ENCODE measurements around the gene MACF1.

Gene MACF1

DNA sequence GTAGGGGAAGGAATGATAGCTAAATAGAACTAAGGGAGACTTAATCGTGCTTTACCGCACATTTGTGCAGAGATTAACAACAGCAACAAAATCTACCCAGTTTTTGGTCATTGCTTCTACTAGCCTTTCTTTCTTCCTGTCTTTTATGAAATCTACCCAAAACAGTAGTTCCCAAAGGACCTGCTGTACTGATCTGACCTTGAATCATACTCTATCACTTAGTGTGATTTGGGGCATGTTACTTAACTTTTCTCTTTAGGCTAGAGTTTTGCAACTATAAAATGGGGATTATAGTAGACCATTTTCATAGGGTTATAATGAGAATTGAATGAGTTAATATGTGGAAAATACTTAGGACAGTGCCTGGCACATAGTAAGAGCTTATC, 30.5 kb upstream of the MACF1 start:
- H3K4me1 ChIP-seq (ENCODE audit: low read length), result no peaks in the 10 kb centered on the region
- H3K4me3 ChIP-seq (ENCODE audit: low read length), result no peak overlapping the region
- TF ChIP-seq, protein P1, sequence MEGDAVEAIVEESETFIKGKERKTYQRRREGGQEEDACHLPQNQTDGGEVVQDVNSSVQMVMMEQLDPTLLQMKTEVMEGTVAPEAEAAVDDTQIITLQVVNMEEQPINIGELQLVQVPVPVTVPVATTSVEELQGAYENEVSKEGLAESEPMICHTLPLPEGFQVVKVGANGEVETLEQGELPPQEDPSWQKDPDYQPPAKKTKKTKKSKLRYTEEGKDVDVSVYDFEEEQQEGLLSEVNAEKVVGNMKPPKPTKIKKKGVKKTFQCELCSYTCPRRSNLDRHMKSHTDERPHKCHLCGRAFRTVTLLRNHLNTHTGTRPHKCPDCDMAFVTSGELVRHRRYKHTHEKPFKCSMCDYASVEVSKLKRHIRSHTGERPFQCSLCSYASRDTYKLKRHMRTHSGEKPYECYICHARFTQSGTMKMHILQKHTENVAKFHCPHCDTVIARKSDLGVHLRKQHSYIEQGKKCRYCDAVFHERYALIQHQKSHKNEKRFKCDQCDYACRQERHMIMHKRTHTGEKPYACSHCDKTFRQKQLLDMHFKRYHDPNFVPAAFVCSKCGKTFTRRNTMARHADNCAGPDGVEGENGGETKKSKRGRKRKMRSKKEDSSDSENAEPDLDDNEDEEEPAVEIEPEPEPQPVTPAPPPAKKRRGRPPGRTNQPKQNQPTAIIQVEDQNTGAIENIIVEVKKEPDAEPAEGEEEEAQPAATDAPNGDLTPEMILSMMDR (IDR thresholded peaks at IDR 0.05; ENCODE audit: low read length), result no peak
- TF ChIP-seq EZH2phosphoT487 (IDR thresholded peaks at IDR 0.05; ENCODE audit: low read length) (no peak), EZH2 (optimal IDR thresholded peaks at IDR 0.05; ENCODE audit: low read depth, low read length) (no peak)
- no peak overlapping the region for H3K27ac ChIP-seq (ENCODE audit: low read length)
- DNase-seq, result no peak
- no peaks in the 10 kb centered on the region for H3K79me2 ChIP-seq (ENCODE audit: low read length)
- H3K4me2 ChIP-seq (ENCODE audit: low read depth, low read length), result no peak overlapping the region
- H3K9me2 ChIP-seq (replicated peaks; ENCODE audit: insufficient read depth, low read length), result no peaks in the 10 kb centered on the region
- H2AFZ ChIP-seq (ENCODE audit: low read length), result no peak overlapping the region
- H3K9me3 ChIP-seq (replicated peaks; ENCODE audit: insufficient read depth, low read length), result no peaks in the 10 kb centered on the region
- H3K9ac ChIP-seq (ENCODE audit: low read length), result no peak overlapping the region
- H4K20me1 ChIP-seq (ENCODE audit: insufficient read depth, low read length), result no peaks in the 10 kb centered on the region
- H3K27me3 ChIP-seq (replicated peaks; ENCODE audit: insufficient read depth, low read length), result no peaks in the 10 kb centered on the region
- no peaks in the 10 kb centered on the region for H3F3A ChIP-seq (ENCODE audit: insufficient read depth, low read length)
- no peaks in the 10 kb centered on the region for H3K36me3 ChIP-seq (replicated peaks; ENCODE audit: insufficient read depth, low read length)

DNA sequence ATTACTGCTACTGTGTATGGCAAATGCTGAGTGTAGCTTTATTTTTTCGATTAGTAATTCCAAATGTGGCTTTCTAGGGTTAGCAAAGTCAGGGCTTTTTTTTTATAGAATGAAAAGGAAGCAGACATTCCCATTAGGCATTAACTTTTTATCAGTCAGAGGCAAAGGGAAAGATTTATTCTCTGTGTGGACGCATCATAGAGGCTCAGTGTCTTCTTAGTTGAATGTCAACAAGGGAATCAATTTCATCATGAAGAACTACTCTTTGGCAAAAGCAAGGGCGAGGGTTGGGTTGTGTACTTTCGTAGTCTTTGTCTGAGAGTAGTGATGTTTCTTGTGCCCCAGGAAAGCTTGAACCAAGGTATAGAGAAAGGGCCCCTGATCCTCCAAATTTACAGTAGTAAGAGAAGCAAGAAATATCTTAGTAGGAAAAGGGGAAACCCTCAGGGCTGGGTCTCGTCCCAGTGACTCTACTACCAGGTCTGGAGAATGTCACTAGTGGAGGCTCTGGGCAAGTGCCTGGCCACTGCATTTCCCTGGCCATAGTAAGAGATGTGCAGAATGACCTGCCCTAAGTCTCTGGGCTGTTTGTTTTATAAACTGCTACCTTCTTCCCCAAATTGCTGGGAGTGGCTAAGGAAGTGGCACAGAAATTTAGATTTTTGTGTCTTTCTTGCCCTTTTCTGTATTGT, 30.0 kb upstream of the MACF1 start:
- H3K9ac ChIP-seq (ENCODE audit: low read length), result no peak overlapping the region

DNA sequence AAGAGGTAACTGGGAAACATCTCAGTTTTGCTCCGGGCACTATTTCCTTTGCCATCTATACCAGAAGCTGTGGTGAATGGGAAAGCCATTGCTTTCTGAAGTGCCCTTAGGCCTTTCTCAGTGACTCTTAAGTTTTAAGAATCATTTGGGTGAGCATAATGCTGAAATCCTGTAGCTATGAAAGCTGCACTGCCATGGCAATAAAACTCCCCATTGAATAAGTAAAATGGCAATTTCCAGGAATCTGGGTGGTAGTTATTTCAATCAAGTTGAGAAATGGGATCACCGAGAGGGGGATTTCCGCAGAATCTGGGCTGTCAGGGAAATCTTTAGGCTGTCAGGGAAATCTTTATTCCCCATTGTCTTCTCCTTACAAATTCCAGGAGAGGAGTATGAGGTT, 26.8 kb upstream of the MACF1 start:
- H2AFZ ChIP-seq (ENCODE audit: low read length), result no peak overlapping the region
- H3K36me3 ChIP-seq (replicated peaks; ENCODE audit: insufficient read depth, low read length), result no peaks in the 10 kb centered on the region
- no peak overlapping the region for H3K4me3 ChIP-seq (ENCODE audit: low read length)
- H3K27me3 ChIP-seq (replicated peaks; ENCODE audit: insufficient read depth, low read length), result no peaks in the 10 kb centered on the region
- TF ChIP-seq EZH2phosphoT487 (IDR thresholded peaks at IDR 0.05; ENCODE audit: low read length) (no peak), EZH2 (optimal IDR thresholded peaks at IDR 0.05; ENCODE audit: low read depth, low read length) (no peak)
- TF ChIP-seq, protein P1 (IDR thresholded peaks at IDR 0.05; ENCODE audit: low read length), result no peak
- H3K79me2 ChIP-seq (ENCODE audit: low read length), result no peaks in the 10 kb centered on the region
- no peak overlapping the region for H3K27ac ChIP-seq (ENCODE audit: low read length)
- no peaks in the 10 kb centered on the region for H3K9me3 ChIP-seq (replicated peaks; ENCODE audit: insufficient read depth, low read length)
- DNase-seq, result no peak
- H3F3A ChIP-seq (ENCODE audit: insufficient read depth, low read length), result no peaks in the 10 kb centered on the region
- no peaks in the 10 kb centered on the region for H3K9me2 ChIP-seq (replicated peaks; ENCODE audit: insufficient read depth, low read length)
- H4K20me1 ChIP-seq (ENCODE audit: insufficient read depth, low read length), result no peaks in the 10 kb centered on the region
- no peak overlapping the region for H3K4me2 ChIP-seq (ENCODE audit: low read depth, low read length)
- no peaks in the 10 kb centered on the region for H3K4me1 ChIP-seq (ENCODE audit: low read length)
- H3K9ac ChIP-seq (ENCODE audit: low read length), result no peak overlapping the region

More for the DNA sequence above, 30.0 kb upstream of the MACF1 start:
- Histone ChIP-seq H3K27ac (ENCODE audit: low read length) (no peak overlapping the region), H3K79me2 (ENCODE audit: low read length) (no peaks in the 10 kb centered on the region), H3K4me2 (ENCODE audit: low read depth, low read length) (no peak overlapping the region), H3K27me3 (replicated peaks; ENCODE audit: insufficient read depth, low read length) (no peaks in the 10 kb centered on the region), H3F3A (ENCODE audit: insufficient read depth, low read length) (no peaks in the 10 kb centered on the region), H3K36me3 (replicated peaks; ENCODE audit: insufficient read depth, low read length) (no peaks in the 10 kb centered on the region), H2AFZ (ENCODE audit: low read length) (no peak overlapping the region), H3K4me1 (ENCODE audit: low read length) (no peaks in the 10 kb centered on the region), H3K4me3 (ENCODE audit: low read length) (no peak overlapping the region), H3K9me2 (replicated peaks; ENCODE audit: insufficient read depth, low read length) (no peaks in the 10 kb centered on the region), H3K9me3 (replicated peaks; ENCODE audit: insufficient read depth, low read length) (no peaks in the 10 kb centered on the region), H4K20me1 (ENCODE audit: insufficient read depth, low read length) (no peaks in the 10 kb centered on the region)
- TF ChIP-seq, protein P1 (IDR thresholded peaks at IDR 0.05; ENCODE audit: low read length), result no peak
- no peak for TF ChIP-seq EZH2phosphoT487 (IDR thresholded peaks at IDR 0.05; ENCODE audit: low read length)
- TF ChIP-seq EZH2 (optimal IDR thresholded peaks at IDR 0.05; ENCODE audit: low read depth, low read length), result no peak
- no peak for DNase-seq
